ENCODE results near the gene MXRA8.

Gene MXRA8

DNA sequence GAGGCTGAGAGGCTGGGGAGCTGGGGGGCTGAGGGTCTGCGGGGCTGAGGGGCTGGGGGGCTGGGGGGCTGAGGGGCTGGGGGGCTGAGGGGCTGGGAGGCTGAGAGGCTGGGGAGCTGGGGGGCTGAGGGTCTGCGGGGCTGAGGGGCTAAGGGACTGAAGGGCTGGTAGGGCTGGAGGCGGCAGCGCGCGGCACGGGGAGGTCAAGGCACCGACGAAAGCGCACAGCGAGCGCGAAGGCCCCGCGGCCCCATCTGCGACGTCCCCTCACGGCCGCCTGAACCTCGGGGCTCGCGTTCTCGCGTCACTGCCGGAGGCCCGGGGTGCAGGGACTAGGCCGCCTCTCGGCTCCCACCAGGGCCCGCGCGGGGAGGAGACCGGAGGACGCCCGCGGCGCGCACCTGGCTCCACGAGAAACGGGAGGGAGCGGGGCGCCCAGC is 34.3 kb downstream of the MXRA8 start:
- no peaks in the 10 kb centered on the region for H3K9me3 ChIP-seq (ENCODE audit: insufficient read depth, low read length)
- no peaks in the 10 kb centered on the region for H3K36me3 ChIP-seq (ENCODE audit: low read length)
- H3K9ac ChIP-seq (ENCODE audit: low read length), result peak overlapping the region; percentile 99
- no peak for TF ChIP-seq EZH2phosphoT487 (conservative IDR thresholded peaks at IDR 0.05; ENCODE audit: low read length)
- TF ChIP-seq CTCF (IDR thresholded peaks at IDR 0.05; ENCODE audit: insufficient read depth, low read length, poor library complexity, severe bottlenecking), result no peak
- H3K4me2 ChIP-seq (ENCODE audit: low read depth, low read length, poor library complexity, severe bottlenecking), result peak overlapping the region; percentile 33
- no peak overlapping the region for H3K27ac ChIP-seq (ENCODE audit: low read depth, low read length)
- no peaks in the 10 kb centered on the region for H3K9me2 ChIP-seq (replicated peaks; ENCODE audit: insufficient read depth, low read length)
- H3K4me3 ChIP-seq (ENCODE audit: insufficient read depth, low read length, poor library complexity, severe bottlenecking), result peak overlapping the region; percentile 96
- peaks cover 52% of the 10 kb centered on the region for H3K79me2 ChIP-seq (ENCODE audit: insufficient read depth, low read length)
- no peaks in the 10 kb centered on the region; the same call in 1 of the 2 replicates for H4K20me1 ChIP-seq (ENCODE audit: low read depth, low read length)
- H3K27me3 ChIP-seq (ENCODE audit: low read length), result no peaks in the 10 kb centered on the region
- peak overlapping the region; percentile 21 for H2AFZ ChIP-seq (ENCODE audit: low read depth, low read length, severe bottlenecking)
- no peaks in the 10 kb centered on the region; the same call in 1 of the 2 replicates for H3F3A ChIP-seq (ENCODE audit: insufficient read depth)

- H3K27me3 ChIP-seq (ENCODE audit: low read length), result no peaks in the 10 kb centered on the region
- no peaks in the 10 kb centered on the region; the same call in 1 of the 2 replicates for H4K20me1 ChIP-seq (ENCODE audit: low read depth, low read length)
- H3K9me3 ChIP-seq (ENCODE audit: insufficient read depth, low read length), result no peaks in the 10 kb centered on the region
- H3K27ac ChIP-seq (ENCODE audit: low read depth, low read length), result no peak overlapping the region
- no peaks in the 10 kb centered on the region for H3K36me3 ChIP-seq (ENCODE audit: low read length)
- peak overlapping the region; percentile 53 for H3K4me2 ChIP-seq (ENCODE audit: low read depth, low read length, poor library complexity, severe bottlenecking)
- H3F3A ChIP-seq (ENCODE audit: insufficient read depth), result peaks cover 7% of the 10 kb centered on the region
- H2AFZ ChIP-seq (ENCODE audit: low read depth, low read length, severe bottlenecking), result no peak overlapping the region
- H3K79me2 ChIP-seq (ENCODE audit: insufficient read depth, low read length), result peaks cover 52% of the 10 kb centered on the region
- H3K9me2 ChIP-seq (replicated peaks; ENCODE audit: insufficient read depth, low read length), result no peaks in the 10 kb centered on the region
- no peak overlapping the region; the same call in 1 of the 2 replicates for H3K9ac ChIP-seq (ENCODE audit: low read length)
- H3K4me3 ChIP-seq (ENCODE audit: insufficient read depth, low read length, poor library complexity, severe bottlenecking), result no peak overlapping the region
- no peak for TF ChIP-seq EZH2phosphoT487 (conservative IDR thresholded peaks at IDR 0.05; ENCODE audit: low read length)
- TF ChIP-seq CTCF (IDR thresholded peaks at IDR 0.05; ENCODE audit: insufficient read depth, low read length, poor library complexity, severe bottlenecking), result no peak
These were observed 35.4 kb downstream of the MXRA8 start for GRCh38 chr1:1322952-1323351.

DNA sequence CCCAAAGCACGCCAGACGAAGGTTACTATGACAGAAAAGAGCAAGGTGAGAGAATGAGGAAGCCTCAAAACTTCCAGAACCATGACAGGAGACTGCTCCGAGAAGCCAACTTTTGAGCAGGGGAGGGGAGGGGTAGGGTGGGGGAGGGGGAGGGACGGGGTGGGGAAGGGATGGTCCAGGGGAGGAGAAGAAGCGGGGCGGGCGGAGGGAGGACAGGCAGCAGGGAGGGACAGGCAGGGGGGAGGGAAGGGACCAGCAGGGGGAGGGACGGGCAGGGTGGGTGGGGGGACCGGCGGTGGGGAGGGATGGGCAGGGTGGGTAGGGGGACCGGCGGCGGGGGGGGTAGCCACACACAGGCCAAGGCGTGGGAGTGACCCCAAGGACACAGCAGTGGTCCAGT is 35.9 kb downstream of the MXRA8 start:
- no peak overlapping the region for H2AFZ ChIP-seq (ENCODE audit: low read depth, low read length, severe bottlenecking)
- H3K27ac ChIP-seq (ENCODE audit: low read depth, low read length), result no peak overlapping the region
- no peak overlapping the region for H3K9ac ChIP-seq (ENCODE audit: low read length)
- no peaks in the 10 kb centered on the region for H3K36me3 ChIP-seq (ENCODE audit: low read length)
- peaks cover 11% of the 10 kb centered on the region for H3F3A ChIP-seq (ENCODE audit: insufficient read depth)
- no peaks in the 10 kb centered on the region; the same call in 1 of the 2 replicates for H4K20me1 ChIP-seq (ENCODE audit: low read depth, low read length)
- H3K9me3 ChIP-seq (ENCODE audit: insufficient read depth, low read length), result no peaks in the 10 kb centered on the region
- H3K9me2 ChIP-seq (replicated peaks; ENCODE audit: insufficient read depth, low read length), result no peaks in the 10 kb centered on the region
- no peak overlapping the region for H3K4me3 ChIP-seq (ENCODE audit: insufficient read depth, low read length, poor library complexity, severe bottlenecking)
- peaks cover 54% of the 10 kb centered on the region for H3K79me2 ChIP-seq (ENCODE audit: insufficient read depth, low read length)
- no peak overlapping the region for H3K4me2 ChIP-seq (ENCODE audit: low read depth, low read length, poor library complexity, severe bottlenecking)
- TF ChIP-seq EZH2phosphoT487 (conservative IDR thresholded peaks at IDR 0.05; ENCODE audit: low read length) (no peak), CTCF (IDR thresholded peaks at IDR 0.05; ENCODE audit: insufficient read depth, low read length, poor library complexity, severe bottlenecking) (no peak)
- no peaks in the 10 kb centered on the region for H3K27me3 ChIP-seq (ENCODE audit: low read length)
